ENCODE measurements around the gene SRBD1.

Gene SRBD1

DNA sequence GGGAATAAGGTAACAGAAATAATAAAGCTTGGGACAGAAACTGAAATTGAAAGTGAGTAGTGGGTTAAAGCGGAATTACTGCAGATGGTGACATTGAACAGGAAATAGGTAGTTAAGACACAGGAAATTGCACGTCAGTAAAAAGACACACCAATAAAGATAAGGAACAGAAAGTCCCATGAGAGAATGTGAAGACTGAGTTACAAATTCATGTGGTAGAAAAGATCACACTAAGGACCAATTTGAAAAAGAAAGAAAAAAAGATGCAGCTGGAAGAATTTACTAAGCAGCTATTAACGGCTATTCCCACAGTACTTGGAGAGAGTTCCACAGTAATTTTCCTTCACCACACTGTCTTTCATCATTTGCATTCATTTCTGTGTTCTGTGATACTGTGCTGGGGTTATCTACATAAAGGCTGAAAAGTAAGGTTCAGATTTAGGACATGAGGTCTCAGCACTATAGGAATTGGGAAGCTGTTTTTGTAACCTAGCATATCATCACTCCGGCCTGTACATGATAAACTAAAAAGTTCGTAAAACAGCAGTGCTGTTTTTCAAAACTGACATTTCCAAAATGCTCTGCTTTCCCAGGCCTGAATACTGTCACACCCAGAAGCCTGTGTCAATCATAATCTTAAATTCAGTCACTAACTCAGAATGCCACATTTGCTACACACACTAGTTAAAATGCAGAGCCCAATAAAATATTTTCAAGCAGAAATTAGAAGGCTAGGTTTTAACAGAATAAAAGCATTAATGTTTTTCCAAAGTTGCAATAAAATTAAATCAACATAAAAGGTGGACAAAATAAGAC lies 42.9 kb downstream of the SRBD1 start:
- H3K4me1 ChIP-seq (ENCODE audit: insufficient read depth, low read length), result peaks cover 15% of the 10 kb centered on the region
- peaks cover 4% of the 10 kb centered on the region; the same call in 1 of the 2 replicates for H3K9me3 ChIP-seq (ENCODE audit: control insufficient read depth, insufficient read depth, low read length)
- H3K9ac ChIP-seq (ENCODE audit: low read depth, low read length), result no peak overlapping the region
- no peaks in the 10 kb centered on the region for H3K36me3 ChIP-seq (ENCODE audit: insufficient read depth, low read length)

DNA sequence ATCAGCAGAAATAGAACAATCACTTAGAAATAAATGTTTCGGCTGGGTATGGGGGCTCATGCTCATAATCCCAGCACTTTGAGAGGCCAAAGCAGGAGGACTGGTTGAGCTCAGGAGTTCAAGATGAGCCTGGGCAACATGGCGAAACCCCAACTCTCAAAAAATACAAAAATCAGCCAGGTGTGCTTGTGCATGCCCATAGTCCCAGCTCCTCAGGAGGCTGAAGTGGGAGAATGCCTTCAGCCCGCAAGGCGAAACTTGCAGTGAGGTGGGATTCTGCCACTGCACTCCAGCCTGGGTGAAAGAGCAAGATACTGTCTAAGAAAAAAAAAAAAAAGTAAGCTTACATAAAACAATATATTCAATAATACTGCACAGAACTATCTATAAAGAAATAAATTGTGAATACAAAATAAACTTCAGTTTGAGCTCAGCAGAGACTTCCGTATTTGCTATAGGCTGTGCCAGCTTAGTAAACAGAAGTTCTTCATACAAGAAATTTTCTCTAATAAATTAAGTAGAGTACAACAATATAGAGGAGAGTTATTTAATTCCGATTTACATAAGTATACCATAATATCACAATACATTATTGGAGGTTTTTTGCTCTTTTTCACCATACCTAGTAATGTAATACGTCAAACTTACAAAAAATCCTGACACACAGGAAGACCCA lies 43.6 kb downstream of the SRBD1 start:
- no peaks in the 10 kb centered on the region for H3K36me3 ChIP-seq (ENCODE audit: insufficient read depth, low read length)
- H3K9me3 ChIP-seq (ENCODE audit: control insufficient read depth, insufficient read depth, low read length), result peaks cover 4% of the 10 kb centered on the region; the same call in 1 of the 2 replicates
- no peak overlapping the region for H3K9ac ChIP-seq (ENCODE audit: low read depth, low read length)
- H3K4me1 ChIP-seq (ENCODE audit: insufficient read depth, low read length), result peaks cover 15% of the 10 kb centered on the region

GRCh38 chr2:45559436-45559835 lies 51.6 kb downstream of the SRBD1 start:
- Histone ChIP-seq H3K9me3 (ENCODE audit: control insufficient read depth, insufficient read depth, low read length) (no peaks in the 10 kb centered on the region), H3K36me3 (ENCODE audit: insufficient read depth, low read length) (no peaks in the 10 kb centered on the region), H3K4me1 (ENCODE audit: insufficient read depth, low read length) (peaks cover 12% of the 10 kb centered on the region; the same call in 1 of the 2 replicates), H3K9ac (ENCODE audit: low read depth, low read length) (no peak overlapping the region)

DNA sequence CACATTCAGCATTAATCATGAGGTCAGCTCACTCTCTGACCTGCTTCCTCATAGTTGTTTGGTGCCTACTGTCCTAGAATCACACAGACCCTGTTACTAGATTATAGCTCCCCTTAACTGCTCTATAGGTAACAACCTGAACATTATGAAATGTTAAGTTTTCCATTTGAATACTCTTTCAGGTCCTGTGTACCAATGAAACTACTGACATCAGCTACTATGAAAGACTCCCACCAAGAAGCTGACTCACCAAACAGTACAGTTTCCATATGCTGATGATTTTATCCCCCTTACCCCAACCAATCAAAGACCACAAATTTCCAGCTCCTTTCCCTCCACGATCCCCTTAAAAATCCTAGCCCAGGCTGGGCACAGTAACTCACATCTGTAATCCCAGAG lies 56.3 kb downstream of the SRBD1 start:
- Histone ChIP-seq H3K9me3 (ENCODE audit: control insufficient read depth, insufficient read depth, low read length) (no peaks in the 10 kb centered on the region), H3K9ac (ENCODE audit: low read depth, low read length) (no peak overlapping the region), H3K36me3 (ENCODE audit: insufficient read depth, low read length) (no peaks in the 10 kb centered on the region), H3K4me1 (ENCODE audit: insufficient read depth, low read length) (peaks cover 14% of the 10 kb centered on the region; the same call in 1 of the 2 replicates)

- no peak overlapping the region for H3K9ac ChIP-seq (ENCODE audit: low read depth, low read length)
Observed at GRCh38 chr2:45554073-45554741, 56.9 kb downstream of the SRBD1 start.

DNA sequence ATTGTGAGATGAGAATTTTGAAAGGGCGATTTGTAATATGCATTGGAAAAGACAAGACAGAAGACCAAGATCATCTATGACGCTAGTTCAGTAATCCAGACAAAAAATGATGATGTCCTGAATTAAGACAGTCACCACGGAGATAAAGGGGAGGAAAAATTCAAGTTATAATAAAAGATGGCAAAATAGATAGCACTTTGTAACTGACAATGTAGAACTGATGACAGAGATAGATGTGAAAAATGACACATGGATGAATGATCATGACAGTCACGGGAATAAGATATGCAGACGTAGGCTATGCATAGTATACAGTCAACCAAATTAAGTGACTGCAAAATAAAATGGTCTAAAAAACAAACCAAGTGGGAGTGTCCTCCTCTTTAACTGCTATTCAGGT lies 59.2 kb downstream of the SRBD1 start:
- Histone ChIP-seq H3K9ac (ENCODE audit: low read depth, low read length) (no peak overlapping the region), H3K36me3 (ENCODE audit: insufficient read depth, low read length) (no peaks in the 10 kb centered on the region), H3K4me1 (ENCODE audit: insufficient read depth, low read length) (peaks cover 11% of the 10 kb centered on the region; the same call in 1 of the 2 replicates), H3K9me3 (ENCODE audit: control insufficient read depth, insufficient read depth, low read length) (no peaks in the 10 kb centered on the region)

More at GRCh38 chr2:45554073-45554741, 56.9 kb downstream of the SRBD1 start:
- H3K9me3 ChIP-seq (ENCODE audit: control insufficient read depth, insufficient read depth, low read length), result no peaks in the 10 kb centered on the region
- peaks cover 14% of the 10 kb centered on the region; the same call in 1 of the 2 replicates for H3K4me1 ChIP-seq (ENCODE audit: insufficient read depth, low read length)
- H3K36me3 ChIP-seq (ENCODE audit: insufficient read depth, low read length), result no peaks in the 10 kb centered on the region

DNA sequence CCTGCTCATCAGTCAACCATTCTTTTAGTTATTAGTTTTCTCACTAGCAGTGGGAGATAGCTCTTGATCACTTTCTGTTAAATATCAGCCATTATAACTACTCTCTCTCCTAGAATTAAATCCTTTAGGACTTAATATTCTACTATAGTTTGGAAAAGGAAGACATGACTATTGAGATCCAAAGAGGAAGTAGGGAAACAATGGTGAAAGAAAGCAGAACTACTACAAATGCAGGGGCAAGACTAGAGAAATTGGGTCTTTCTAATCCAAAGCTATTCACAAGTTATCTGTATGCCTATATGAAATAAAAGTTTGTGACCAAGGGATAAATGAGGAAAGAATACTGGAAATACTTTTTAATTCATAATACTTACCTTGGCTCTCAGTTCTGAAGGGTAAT lies 65.1 kb downstream of the SRBD1 start:
- Histone ChIP-seq H3K9me3 (ENCODE audit: control insufficient read depth, insufficient read depth, low read length) (peaks cover 4% of the 10 kb centered on the region; the same call in 1 of the 2 replicates), H3K4me1 (ENCODE audit: insufficient read depth, low read length) (no peaks in the 10 kb centered on the region), H3K9ac (ENCODE audit: low read depth, low read length) (no peak overlapping the region), H3K36me3 (ENCODE audit: insufficient read depth, low read length) (peaks cover 12% of the 10 kb centered on the region; the same call in 1 of the 2 replicates)

- H3K9me3 ChIP-seq (ENCODE audit: control insufficient read depth, insufficient read depth, low read length), result peaks cover 4% of the 10 kb centered on the region; the same call in 1 of the 2 replicates
- no peaks in the 10 kb centered on the region for H3K4me1 ChIP-seq (ENCODE audit: insufficient read depth, low read length)
- H3K36me3 ChIP-seq (ENCODE audit: insufficient read depth, low read length), result peaks cover 12% of the 10 kb centered on the region; the same call in 1 of the 2 replicates
- H3K9ac ChIP-seq (ENCODE audit: low read depth, low read length), result no peak overlapping the region
Observed at GRCh38 chr2:45543257-45543656, 67.8 kb downstream of the SRBD1 start.

GRCh38 chr2:45542013-45542412 lies 69.1 kb downstream of the SRBD1 start:
- peaks cover 12% of the 10 kb centered on the region; the same call in 1 of the 2 replicates for H3K36me3 ChIP-seq (ENCODE audit: insufficient read depth, low read length)
- H3K9ac ChIP-seq (ENCODE audit: low read depth, low read length), result no peak overlapping the region
- H3K9me3 ChIP-seq (ENCODE audit: control insufficient read depth, insufficient read depth, low read length), result peaks cover 4% of the 10 kb centered on the region; the same call in 1 of the 2 replicates
- no peaks in the 10 kb centered on the region for H3K4me1 ChIP-seq (ENCODE audit: insufficient read depth, low read length)

DNA sequence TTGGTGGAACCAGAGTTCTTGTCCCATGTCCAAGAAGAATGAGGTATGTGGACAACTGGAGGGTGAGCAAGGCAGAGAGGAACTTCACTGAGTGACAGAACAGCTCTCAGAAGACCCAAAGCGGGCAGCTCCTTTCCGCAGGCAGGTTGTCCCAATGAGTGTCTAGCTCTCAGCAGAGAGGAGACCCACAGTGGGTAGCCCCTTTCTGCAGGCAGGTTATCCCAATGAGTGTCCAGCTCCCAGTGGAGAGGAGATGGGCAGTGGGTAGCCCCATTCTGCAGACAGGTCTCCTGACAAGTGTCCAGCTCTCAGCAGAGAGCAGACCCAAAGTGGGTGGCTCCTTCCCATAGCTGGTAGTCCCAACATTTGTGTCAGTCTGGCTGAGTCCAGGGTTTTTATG lies 69.6 kb downstream of the SRBD1 start:
- Histone ChIP-seq H3K9me3 (ENCODE audit: control insufficient read depth, insufficient read depth, low read length) (peaks cover 4% of the 10 kb centered on the region; the same call in 1 of the 2 replicates), H3K9ac (ENCODE audit: low read depth, low read length) (no peak overlapping the region), H3K4me1 (ENCODE audit: insufficient read depth, low read length) (no peaks in the 10 kb centered on the region), H3K36me3 (ENCODE audit: insufficient read depth, low read length) (peaks cover 12% of the 10 kb centered on the region; the same call in 1 of the 2 replicates)

GRCh38 chr2:45540942-45541341 lies 70.1 kb downstream of the SRBD1 start:
- 0 out of 2 replicates have a peak, but pooled peaks cover 9% of the 10 kb centered on the region for H3K36me3 ChIP-seq (ENCODE audit: insufficient read depth, low read length)
- no peaks in the 10 kb centered on the region for H3K4me1 ChIP-seq (ENCODE audit: insufficient read depth, low read length)
- H3K9me3 ChIP-seq (ENCODE audit: control insufficient read depth, insufficient read depth, low read length), result peaks cover 4% of the 10 kb centered on the region; the same call in 1 of the 2 replicates
- no peak overlapping the region for H3K9ac ChIP-seq (ENCODE audit: low read depth, low read length)

GRCh38 chr2:45533771-45534170 lies 77.3 kb downstream of the SRBD1 start:
- Histone ChIP-seq H3K9ac (ENCODE audit: low read depth, low read length) (no peak overlapping the region), H3K4me1 (ENCODE audit: insufficient read depth, low read length) (no peaks in the 10 kb centered on the region), H3K9me3 (ENCODE audit: control insufficient read depth, insufficient read depth, low read length) (no peaks in the 10 kb centered on the region), H3K36me3 (ENCODE audit: insufficient read depth, low read length) (no peaks in the 10 kb centered on the region)

DNA sequence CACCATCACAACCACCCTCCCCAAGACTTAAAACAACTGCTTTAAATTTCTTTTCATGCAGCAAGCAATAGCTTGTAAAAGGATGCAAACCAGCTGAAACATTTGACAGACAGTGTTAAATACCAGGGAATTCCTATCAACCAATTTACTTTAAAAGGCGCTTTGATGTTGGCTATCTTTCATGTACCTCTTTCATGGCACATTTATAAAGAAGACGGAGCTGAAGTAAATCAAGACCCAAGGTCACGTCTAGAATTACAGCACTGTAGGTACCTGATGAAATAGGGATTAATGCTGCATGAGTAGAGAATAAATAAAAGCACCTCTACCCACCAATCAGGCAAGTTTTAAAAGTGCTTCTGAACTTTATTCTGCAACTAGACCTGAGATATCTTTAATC lies 78.9 kb downstream of the SRBD1 start:
- H3K9me3 ChIP-seq (ENCODE audit: control insufficient read depth, insufficient read depth, low read length), result no peaks in the 10 kb centered on the region
- no peaks in the 10 kb centered on the region for H3K4me1 ChIP-seq (ENCODE audit: insufficient read depth, low read length)
- no peaks in the 10 kb centered on the region for H3K36me3 ChIP-seq (ENCODE audit: insufficient read depth, low read length)
- H3K9ac ChIP-seq (ENCODE audit: low read depth, low read length), result no peak overlapping the region

- Histone ChIP-seq H3K9me3 (ENCODE audit: control insufficient read depth, insufficient read depth, low read length) (no peaks in the 10 kb centered on the region), H3K9ac (ENCODE audit: low read depth, low read length) (no peak overlapping the region), H3K4me1 (ENCODE audit: insufficient read depth, low read length) (no peaks in the 10 kb centered on the region), H3K36me3 (ENCODE audit: insufficient read depth, low read length) (no peaks in the 10 kb centered on the region)
Observed at GRCh38 chr2:45524016-45524415, 87.1 kb downstream of the SRBD1 start.

Data from ES-I3 (cell line).